Pancreas (tissue), 10 donors: ENCODE data around the gene PLAA. TPM values are rescaled to one million over a fixed set of nuclear protein-coding genes. Genes with fewer than 3 reads are reported as not detected.

ENCODE experiments used
- ATAC-seq, 4 donors: fragments of 200-7000 bp; cut with Tn5 transposase; one replicate each; pipeline versions ENCODE4 v1.8.0 to v1.9.1; 2020; ENCODE audit warnings: mild to moderate bottlenecking in 4 of 4, moderate library complexity in 4 of 4
- DNase-seq, 6 donors: peaks; one replicate each; pipeline ENCODE4 v3.0.0-alpha.2; 2020
- FAIRE-seq: peaks from 2 replicates; lab custom pipeline; 2012; peaks lifted over from hg19 to GRCh38; lab: Jason Lieb, UNC
- H3K27ac ChIP-seq, 4 donors: fragments of 200-600 bp; sonication (generic); 1 replicate in 3 of 4; 2 replicates in 1 of 4; pipeline versions ENCODE4 v1.5.0 to v1.8.0; 2020
- H3K27me3 ChIP-seq, 4 donors: fragments of 200-600 bp; one replicate each; pipeline ENCODE4 v1.8.0; 2021
- H3K36me3 ChIP-seq, 3 donors: fragments of 200-600 bp; sonication (generic) in 1 of 3; one replicate each; pipeline versions ENCODE4 v1.5.0 to v1.8.0; 2020 to 2021
- H3K4me1 ChIP-seq, 3 donors: fragments of 200-600 bp; one replicate each; pipeline ENCODE4 v1.8.0; 2021
- H3K4me3 ChIP-seq, 4 donors: fragments of 200-600 bp; sonication (generic) in 2 of 4; one replicate each; pipeline versions ENCODE4 v1.5.0 to v1.8.0; 2020 to 2021
- H3K9me3 ChIP-seq, 4 donors: fragments of 200-600 bp; one replicate each; pipeline ENCODE4 v1.8.0; 2021
- CTCF ChIP-seq, 4 donors: fragments of 200-600 bp; sonication (generic) in 3 of 4; IDR thresholded peaks; one replicate each; pipeline versions ENCODE4 v1.5.0 to v1.8.0; 2021; ENCODE audit warnings: antibody characterized with exemption in 4 of 4
- WGBS, 2 donors: extraction: QIAGEN DNeasy Blood & Tissue Kit; methylation state at CpG; one replicate each; pipeline ENCODE4 v1.1.7; 2013; 5-methylcytosine and 5-hydroxymethylcytosine counted together
- intact Hi-C, 3 donors: fragments of 100-400 bp; cut with DNase I; formaldehyde crosslinking; loops; one replicate each; pipeline versions ENCODE4 v1.11.1 to v1.14.2; 2022
- polyA plus RNA-seq, 2 donors: library from polyadenylated mRNA; stranded (reverse); fragments of 200-250 nt; gene quantifications; one replicate each; pipeline ENCODE4 v1.2.3, GENCODE V29; 2013
- total RNA-seq, 6 donors: library from RNA; stranded (reverse); fragmentation: NEBNext Ultra II Directional in 4 of 6; extraction: Animal tissue kit (Norgen Biotek cat#: 25700) in 4 of 6; gene quantifications; one replicate each; pipeline versions ENCODE4 v1.2.1 to v1.2.4, GENCODE V29; 2021 to 2023
- donor health status: healthy with polysubstance abuse.
- donor health status: DM: no; HTN: no; CAD: no; lungs with moderate emphysema.
- donor health status: DM: no; HTN: no; CAD: no.
- donor health status: control.
- donor health status: control.
- donor health status: Bipolar disorder and iron deficiency.
- donor health status: DM: yes; HTN: yes; CAD: no.
- donor health status: DM: no; HTN: no; CAD: no.
- donor health status: DM: no; HTN: no; CAD: no.
- donor health status: DM: yes; HTN: yes; CAD: no.

Gene PLAA
- total and polyA plus RNA-seq, 8 donors: 4.6 to 13.8 (median 10.2) TPM

DNA sequence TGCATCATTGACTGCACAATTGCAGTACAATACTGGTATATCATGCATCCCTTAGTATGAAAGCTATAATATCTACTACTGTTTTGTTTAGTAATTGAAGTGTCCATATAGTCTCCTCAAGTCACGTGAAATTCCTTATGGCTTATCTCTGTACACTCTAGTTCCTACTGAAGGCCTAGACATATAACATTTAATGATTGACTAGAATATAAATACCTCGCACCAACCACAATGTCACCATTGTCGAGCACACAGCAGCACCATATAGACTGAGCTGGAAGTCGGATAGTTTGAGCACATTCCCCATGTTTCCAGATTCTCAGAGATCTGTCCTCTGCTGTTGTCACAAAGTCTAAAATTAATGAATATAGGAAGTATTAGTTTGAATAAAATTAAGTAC, 21.4 kb downstream of the PLAA start:
- 72 to 74% methylated on average over 4 of the region's 4 CpGs for WGBS, 2 donors
- intact Hi-C loops: no loop called here
- H3K4me1 ChIP-seq: no peaks in the 10 kb centered on the region
- FAIRE-seq (no peak), DNase-seq (no peak), ATAC-seq (no peak)
- no peaks in the 10 kb centered on the region for H3K27me3 ChIP-seq
- no peak for TF ChIP-seq CTCF (IDR thresholded peaks at IDR 0.05)
- H3K9me3 ChIP-seq: no peaks in the 10 kb centered on the region
- H3K36me3 ChIP-seq: peaks cover 3 to 31% (median 5%) of the 10 kb centered on the region in 3 donors
- no peak overlapping the region for H3K4me3 ChIP-seq
- H3K27ac ChIP-seq: no peak overlapping the region

DNA sequence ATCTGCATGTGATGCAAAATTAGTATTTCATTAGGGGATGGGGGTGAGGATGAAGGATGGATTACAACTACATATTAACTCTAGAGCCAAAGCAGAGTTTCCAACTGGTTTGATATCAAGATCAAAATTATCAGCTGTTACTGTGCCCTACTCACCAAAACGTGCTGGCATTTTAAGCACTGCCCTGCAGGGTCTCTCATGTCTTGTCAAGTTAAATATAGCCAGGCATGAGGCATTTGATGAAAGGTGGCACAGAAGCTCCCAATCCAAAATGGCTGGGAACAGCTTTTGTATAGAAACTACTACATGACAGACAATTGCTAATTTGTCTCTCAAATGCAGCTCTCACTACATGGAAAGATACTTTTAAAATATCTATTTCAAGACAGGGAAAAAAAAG, 27.3 kb downstream of the PLAA start:
- no peaks in the 10 kb centered on the region for H3K9me3 ChIP-seq
- FAIRE-seq: no peak
- peaks cover 0 to 49% (median 8%) of the 10 kb centered on the region in 3 donors for H3K36me3 ChIP-seq
- intact Hi-C loops: no loop called here
- no peak for ATAC-seq
- H3K4me1 ChIP-seq: no peaks in the 10 kb centered on the region
- H3K4me3 ChIP-seq: no peak overlapping the region
- no peaks in the 10 kb centered on the region for H3K27me3 ChIP-seq
- 32 to 34% methylated on average over 1 of the region's 1 CpG for WGBS, 2 donors
- H3K27ac ChIP-seq: no peak overlapping the region
- TF ChIP-seq CTCF (IDR thresholded peaks at IDR 0.05): no peak
- DNase-seq: no peak

DNA sequence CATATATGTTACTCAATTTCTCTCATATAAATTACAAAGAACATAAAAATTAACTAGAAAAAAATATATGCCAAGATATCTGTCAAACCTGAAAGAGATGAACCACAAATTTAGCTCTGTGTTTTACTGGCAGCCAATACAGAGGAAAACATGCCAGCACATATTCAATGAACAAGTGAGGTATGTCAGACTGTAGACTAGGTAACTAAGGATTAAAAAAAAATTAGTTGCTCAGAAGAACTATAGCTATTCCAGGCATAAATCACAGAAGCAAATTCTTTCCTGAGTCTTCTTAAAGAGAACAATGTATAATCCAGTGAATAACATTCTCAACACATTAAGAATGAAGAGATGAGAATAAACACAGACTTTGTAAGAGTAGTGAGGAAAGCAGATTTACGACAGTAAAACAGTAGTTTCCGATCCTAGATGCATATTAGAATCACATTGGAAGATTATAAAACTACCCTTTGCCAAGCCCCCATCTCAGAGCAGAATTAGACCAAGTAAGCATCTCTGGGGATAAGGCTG, 33.8 kb downstream of the PLAA start:
- FAIRE-seq (no peak), ATAC-seq (no peak), DNase-seq (no peak)
- TF ChIP-seq CTCF (IDR thresholded peaks at IDR 0.05): no peak
- Histone ChIP-seq H3K4me1 (no peaks in the 10 kb centered on the region), H3K4me3 (no peak overlapping the region), H3K27me3 (no peaks in the 10 kb centered on the region), H3K27ac (no peak overlapping the region), H3K9me3 (no peaks in the 10 kb centered on the region), H3K36me3 (peaks cover 0 to 26% (median 0%) of the 10 kb centered on the region in 3 donors)
- 96 to 97% methylated on average over 2 of the region's 2 CpGs for WGBS, 2 donors
- intact Hi-C loops: no loop called here

DNA sequence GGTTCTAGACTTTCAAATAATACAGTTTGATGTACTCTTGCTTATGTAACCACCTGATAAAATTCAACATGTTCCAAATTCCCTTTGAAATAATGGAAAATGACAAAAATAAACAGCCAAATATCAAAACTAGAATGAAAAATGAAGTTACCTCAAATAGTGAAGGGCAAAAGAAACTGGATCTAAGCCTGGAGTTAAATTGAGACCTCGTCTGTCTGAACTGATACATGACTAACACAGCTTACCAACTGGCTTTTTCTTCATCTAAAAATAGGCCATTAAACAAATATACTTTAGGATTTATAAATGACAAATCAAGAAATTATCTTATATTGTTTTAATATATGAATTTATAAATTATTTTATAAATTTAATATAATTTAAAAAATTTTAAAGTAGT, 42.4 kb downstream of the PLAA start:
- H3K4me1 ChIP-seq: no peaks in the 10 kb centered on the region
- no peaks in the 10 kb centered on the region for H3K9me3 ChIP-seq
- intact Hi-C loops: no loop called here
- TF ChIP-seq CTCF (IDR thresholded peaks at IDR 0.05): no peak
- 59 to 67% methylated on average over 1 of the region's 1 CpG for WGBS, 2 donors
- H3K27me3 ChIP-seq: no peaks in the 10 kb centered on the region
- DNase-seq (no peak), ATAC-seq (no peak), FAIRE-seq (no peak)
- peaks cover 0 to 11% (median 7%) of the 10 kb centered on the region in 3 donors for H3K36me3 ChIP-seq
- H3K27ac ChIP-seq: no peak overlapping the region
- H3K4me3 ChIP-seq: no peak overlapping the region

DNA sequence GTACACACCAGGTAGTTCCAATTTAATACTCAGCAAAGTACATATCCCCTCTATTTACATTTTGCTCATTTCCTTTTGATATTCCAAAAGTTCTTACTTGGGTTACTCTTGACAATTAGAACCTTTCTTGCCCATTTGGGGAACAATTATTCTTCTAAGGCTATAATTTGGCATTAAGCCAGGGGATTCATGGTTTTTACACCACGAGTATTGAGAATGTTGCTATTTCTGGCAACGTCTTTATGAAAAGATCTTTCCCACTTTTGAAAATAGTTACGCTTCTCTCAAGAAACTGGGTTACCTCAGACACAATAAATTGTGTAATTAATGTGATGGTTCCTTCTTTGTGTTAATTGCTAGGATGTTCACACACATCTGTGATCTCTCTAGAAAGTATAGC, 43.0 kb downstream of the PLAA start:
- Histone ChIP-seq H3K27me3 (no peaks in the 10 kb centered on the region), H3K27ac (no peak overlapping the region), H3K9me3 (no peaks in the 10 kb centered on the region), H3K4me3 (no peak overlapping the region), H3K36me3 (peaks cover 0 to 11% (median 7%) of the 10 kb centered on the region in 3 donors), H3K4me1 (no peaks in the 10 kb centered on the region)
- no peak for FAIRE-seq
- no peak for TF ChIP-seq CTCF (IDR thresholded peaks at IDR 0.05)
- intact Hi-C loops: no loop called here
- DNase-seq: no peak
- WGBS, 2 donors: 80 to 87% methylated on average over 3 of the region's 3 CpGs
- ATAC-seq: no peak
